HG02938 (cell line): ENCODE data around the gene ST6GAL1.
"Not testable (repeated sequence)": the region's sequence is repeated elsewhere in the genome, so short reads cannot be mapped to it uniquely, and the experiment has no call there.

Source experiments
- ATAC-seq: cut with Tn5 transposase; IDR thresholded peaks from one replicate; pipeline ENCODE4 v1.9.1; 2021; ENCODE audit warnings: mild to moderate bottlenecking, moderate library complexity; ENCODE audit not compliant: unreplicated experiment

ST6GAL1 gene

DNA sequence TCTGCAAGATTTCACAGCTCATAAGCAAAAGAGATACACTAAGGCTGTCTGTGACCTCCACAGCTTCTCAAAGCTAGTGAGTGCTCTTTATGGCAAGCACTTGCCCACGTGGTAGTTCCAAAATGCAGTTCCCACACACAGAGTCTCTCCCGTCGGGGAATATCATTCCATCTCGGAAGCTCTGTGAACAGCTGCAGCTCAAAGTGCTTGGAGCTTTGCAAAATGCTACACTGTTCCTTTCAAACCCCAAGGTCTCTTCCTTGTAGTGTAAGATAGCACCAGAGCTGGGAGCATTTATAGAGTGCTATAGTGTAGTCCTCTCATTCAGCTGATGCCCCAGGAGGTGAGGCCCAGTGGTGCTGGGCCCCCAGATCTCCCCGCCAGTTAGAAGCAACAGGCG lies 36.1 kb downstream of the ST6GAL1 start:
- ATAC-seq: no peak

DNA sequence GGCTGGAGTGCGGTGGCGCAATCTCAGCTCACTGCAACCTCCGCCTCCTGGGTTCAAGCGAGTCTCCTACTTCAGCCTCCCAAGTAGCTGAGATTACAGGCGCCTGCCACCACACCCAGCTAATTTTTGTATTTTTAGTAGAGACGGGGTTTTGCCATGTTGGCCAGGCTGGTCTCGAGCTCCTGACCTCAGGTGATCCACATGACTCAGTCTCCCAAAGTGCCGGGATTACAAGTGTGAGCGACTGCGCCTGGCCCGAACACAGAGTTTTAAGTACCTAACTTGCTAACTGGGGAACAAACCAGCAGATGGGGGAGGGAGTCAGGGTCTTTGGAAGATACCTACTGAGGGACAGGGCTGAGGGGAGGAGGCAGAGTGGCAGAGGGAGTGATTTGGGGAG lies 36.9 kb downstream of the ST6GAL1 start:
- ATAC-seq: not testable (repeated sequence)

DNA sequence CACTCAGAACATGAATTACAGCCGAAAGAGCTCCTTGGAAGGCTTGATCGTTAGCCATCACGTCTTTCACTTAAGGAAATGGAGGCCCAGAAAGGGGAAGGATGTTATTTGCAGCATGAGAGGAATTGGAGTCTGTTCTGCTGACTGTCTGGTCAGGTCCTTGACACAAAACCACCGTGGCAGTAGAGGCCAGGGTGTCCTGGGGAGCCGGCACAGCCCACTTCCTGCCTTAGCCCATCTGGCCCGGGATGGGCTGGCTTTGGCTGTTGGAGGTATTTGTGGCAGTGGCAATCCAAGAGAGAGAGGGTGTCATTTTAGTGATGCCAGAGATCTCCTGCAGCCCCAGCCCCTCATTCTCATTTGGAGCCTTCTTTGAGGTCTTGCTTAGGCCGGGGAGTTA lies 37.4 kb downstream of the ST6GAL1 start:
- no peak for ATAC-seq

DNA sequence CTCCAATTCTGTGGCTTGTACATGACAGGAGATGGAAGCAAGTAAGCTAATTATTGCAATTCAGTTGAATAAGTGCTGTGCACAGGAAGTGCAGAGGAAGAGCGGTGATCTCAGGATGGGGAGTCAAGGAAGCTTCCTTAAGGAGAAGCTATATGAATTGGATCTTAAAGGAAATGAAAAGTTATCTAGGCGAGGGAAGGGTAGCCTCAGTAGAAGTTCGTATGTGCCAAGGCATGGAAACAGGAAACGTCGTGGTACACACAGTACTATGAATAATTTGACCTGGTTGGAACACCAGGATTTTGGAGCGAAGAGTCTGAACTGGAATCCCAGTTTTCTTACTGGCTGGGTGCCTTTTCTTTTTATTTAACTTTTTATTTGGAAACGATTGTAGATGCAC lies 39.3 kb downstream of the ST6GAL1 start:
- no peak for ATAC-seq

DNA sequence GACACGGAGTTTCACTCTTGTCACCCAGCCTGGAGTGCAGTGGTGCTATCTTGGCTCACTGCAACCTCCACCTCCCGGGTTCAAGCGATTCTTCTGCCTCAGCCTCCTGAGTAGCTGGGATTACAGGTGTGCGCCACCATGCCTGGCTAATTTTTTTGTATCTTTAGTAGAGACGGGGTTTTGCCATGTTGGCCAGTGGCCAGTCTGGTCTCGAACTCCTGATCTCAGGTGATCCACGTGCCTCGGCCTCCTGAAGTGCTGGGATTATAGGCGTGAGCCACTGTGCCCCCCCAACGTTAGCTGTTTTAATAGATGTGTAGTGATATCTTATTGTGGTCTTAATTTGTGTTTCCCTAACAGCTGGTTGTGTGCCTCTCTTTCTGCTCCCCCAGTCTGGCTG lies 40.8 kb downstream of the ST6GAL1 start:
- ATAC-seq: not testable (repeated sequence)

DNA sequence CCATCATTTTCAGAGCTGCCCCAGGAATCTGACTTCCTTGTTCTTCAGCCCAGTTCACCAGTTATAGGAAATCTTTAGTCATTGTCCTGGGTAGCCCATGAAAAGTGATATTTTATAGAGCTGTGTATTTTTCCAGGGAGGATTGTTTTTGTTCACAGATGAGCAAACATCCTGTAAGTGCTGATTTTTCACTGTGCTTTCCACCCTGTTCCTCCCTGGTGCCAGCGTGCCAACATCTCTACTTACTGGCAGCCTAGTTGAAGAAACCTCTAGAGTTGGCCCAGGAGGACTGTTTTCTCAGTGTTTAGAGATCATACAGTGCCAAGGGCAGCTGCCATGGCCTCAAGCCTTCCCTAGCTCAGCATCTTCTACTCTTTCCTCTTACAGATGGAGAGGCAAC lies 41.3 kb downstream of the ST6GAL1 start:
- ATAC-seq: no peak

DNA sequence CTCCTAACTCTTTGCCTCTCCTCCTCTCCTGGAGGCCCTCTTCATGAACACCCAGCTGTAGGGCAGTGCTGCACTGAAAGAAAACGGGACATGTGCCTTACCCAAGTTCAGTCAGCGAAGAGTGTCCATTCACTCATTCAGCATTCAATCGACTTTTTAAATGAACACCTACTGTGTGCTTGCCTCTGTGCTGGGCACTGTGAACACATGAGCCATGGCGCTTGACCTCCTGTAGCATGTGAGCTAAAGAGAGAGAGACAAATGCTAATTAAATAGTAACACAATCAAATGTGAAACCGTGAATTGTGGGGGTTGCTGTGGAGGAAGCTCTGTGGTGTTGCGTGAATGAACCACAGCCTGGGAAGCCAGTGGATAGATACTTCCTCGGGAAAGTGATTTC lies 43.4 kb downstream of the ST6GAL1 start:
- no peak for ATAC-seq

DNA sequence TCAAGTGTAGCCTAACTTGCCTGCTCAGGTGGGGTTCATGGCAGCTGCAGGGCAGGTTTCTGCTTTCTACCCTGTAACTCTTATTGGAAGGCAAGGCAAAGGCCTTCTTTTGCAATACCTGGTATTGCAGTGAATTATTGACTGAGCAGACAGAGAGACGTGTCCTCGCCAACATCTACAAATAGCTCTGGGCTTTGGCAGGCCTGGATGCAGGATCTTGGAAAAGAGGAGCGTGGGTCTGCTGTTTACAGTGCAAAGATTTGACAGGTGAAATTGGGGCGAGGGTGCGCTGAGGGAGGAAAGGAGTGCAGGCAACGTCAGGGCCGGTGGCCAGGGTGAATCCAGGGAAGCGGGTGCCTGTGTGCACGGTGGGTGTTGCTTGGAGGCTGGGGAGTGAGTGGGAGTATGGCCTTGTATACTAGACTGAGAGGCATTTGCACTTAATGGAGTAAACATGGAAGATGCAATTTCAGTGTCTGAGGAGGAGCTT lies 44.5 kb downstream of the ST6GAL1 start:
- ATAC-seq: no peak

DNA sequence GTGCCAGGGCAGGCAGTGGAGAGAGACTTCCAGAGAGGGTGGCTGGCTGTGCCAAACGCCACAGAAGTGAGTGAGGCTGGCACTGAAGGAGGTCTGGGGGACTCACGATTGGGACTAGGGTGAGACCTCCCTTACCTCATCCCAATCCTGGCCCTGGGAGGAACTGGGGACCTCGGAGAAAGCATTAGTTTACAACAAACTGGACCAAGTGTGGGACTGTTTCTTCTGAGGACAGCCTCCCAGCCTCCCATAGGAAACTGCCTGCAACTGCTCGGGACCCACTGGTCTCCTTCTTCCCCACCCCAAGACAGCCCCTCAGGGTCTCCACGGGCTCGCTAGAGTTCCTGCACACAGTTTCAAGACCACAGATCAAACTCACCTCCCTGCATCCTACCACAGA lies 45.4 kb downstream of the ST6GAL1 start:
- ATAC-seq: no peak

DNA sequence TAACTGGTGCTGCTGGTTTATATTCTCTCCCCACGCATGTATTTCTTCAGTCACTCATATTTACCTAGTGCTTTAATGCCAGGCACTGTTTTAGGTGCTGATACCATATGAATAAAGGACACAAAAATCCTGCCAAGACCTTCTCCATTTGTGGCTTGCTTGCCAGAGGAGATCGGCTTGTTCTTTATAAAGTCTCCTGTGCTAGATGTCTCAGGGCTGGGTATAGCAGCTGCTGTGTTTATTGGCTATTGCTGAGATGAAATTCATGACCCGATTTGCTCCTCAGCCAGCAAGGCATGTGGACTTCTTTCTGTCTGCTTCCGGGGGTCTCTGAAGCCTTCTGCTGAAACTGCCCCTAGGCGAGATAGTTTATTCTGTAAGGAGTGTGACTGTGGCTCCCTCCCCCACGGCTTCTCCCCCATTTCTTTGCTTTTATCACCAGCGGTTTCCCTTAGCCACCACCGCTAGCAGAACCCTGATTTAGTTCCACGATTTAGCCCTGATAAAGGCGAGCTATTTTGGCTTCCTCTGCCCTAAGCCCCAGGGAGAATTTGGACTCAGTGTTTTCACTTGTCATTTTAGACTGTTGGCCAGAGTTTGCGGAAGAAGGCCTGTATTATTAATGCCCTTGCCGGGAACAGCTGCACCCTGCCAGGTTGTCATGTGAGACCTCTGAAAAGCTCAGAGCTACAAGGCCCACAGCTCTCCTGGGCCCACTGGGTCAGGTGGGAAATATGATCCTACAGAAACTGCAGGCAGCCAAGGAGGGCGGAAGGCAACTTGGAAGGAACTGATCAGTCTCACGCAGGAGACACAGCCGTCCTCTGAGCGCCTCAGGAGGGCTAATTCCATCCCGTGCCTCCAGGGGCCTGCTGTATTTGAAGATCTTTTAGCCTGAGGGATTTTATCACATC lies 46.8 kb downstream of the ST6GAL1 start:
- ATAC-seq: no peak

DNA sequence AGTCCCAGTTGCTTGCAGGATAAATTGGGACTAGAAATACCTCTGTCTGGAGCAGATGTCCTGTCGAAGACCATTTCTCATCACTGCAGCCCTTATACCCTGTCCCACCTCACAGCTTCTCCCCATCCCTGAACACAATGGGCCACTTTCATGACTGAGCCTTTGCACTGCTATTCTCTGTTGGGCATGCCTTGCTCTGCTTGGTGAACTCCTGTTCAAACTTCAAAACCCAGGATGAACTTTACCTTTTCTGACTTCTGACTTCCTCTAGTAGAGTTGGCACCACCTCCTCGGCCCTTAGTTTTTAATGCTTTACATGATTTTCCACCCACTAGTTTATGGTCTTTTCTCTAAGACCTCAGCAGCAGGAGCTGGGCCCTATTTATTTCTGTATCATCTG lies 48.4 kb downstream of the ST6GAL1 start:
- no peak for ATAC-seq

DNA sequence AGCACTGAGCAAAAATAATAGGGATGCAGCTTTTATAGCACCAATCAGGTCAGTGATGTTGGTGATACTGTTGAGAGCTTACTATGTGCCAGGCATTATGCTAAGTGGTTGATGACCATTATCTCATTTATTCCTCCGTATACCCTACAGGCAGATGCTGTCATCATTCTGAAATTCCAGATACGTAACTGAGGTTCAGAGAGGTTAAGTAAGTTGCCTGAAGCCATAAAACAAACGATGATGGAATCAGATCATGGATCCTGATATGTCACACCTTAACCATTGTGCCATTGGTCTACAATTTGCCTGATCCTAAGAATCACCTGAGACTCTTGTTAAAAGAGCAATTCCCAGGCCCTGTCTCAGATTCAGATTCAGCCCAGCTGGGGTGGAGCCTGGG lies 49.5 kb downstream of the ST6GAL1 start:
- no peak for ATAC-seq

DNA sequence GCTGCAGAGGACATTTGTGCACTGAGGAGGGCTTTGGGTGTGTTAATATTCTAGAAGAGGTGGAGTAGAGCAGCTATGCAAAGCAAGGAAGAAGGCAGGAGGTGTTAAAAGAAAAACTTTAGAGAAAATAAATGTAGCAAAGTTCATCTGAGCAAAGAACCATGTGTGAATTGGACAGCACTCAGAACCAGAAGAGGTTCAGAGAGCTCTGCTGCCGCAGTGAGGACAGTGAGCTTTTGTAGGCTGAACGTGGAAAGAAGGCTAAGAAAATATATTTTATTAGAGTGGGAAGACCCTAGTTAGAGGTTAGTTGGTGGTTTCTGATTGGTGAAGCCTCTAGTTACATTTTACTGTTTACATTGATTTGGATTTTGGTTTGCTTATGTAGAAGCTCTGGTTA lies 50.7 kb downstream of the ST6GAL1 start:
- ATAC-seq: no peak

DNA sequence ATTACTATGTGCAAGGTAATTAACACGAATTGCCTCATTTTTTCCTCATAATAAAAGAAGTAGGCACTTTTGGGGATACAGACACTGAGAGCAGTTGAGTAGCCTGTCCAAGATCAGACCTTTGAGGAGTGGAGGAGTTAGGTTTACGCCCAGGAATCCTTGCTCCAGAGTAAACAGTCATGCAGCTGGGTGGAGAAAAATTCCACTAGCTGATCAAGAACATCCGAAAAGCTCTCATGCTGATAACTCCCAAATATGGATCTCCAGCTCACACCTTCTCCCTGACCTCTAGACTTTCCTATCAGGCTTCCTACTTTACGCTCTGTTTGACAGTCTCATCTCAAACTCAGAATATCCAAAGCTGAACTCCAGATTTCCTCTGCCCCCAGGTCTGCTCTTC lies 53.3 kb downstream of the ST6GAL1 start:
- no peak for ATAC-seq

DNA sequence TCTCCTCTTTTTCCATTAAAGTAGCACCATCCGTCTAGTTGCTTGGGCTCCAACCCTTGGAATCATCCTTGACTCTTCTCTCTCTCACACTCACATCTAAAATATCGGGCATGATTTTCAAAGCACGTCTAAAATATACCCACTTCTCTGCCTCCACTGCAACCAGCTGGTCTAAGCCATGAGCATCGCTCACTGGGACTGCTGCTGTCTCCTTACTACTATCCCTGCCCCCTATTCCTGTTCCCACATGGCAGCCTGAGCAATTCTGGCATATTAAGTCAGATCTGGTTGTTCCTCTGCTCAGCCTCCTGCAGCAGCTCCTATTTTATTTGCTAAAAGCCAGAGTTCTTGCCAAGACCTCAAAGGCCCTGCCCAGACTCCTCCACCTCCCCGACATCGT lies 53.7 kb downstream of the ST6GAL1 start:
- no peak for ATAC-seq

DNA sequence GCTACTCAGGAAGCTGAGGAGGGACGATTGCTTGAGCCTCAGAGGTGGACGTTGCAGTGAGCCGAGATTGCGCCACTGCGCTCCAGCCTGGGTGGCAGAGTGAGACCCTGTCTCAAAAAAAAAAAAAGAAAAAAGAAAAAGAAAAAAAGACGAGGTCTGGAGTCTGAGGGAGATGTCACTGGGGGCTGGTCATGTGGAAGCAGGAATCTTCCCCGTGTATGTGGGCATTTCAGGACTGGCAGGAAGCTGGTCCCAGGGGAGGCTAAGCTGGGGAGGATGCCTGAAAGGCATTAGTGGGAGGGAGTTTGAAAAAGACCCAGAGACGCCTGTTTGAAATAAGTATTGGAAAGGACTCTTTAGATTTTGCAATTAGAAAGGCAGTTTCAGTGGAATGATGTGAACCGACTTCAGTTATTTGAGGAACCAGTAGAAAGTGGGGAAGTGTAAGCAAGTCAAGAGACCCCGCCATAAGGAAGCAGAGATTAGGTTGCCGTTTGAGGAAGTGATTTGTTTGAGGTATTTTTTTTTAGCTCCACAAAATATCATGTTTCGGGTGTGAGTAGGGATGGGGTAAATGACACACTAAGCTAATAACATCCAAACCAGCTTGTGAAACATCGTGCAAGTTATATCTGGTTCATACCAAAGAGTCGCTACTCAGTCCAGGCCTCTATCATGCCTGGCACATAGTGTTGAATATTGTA lies 55.5 kb downstream of the ST6GAL1 start:
- no peak for ATAC-seq

DNA sequence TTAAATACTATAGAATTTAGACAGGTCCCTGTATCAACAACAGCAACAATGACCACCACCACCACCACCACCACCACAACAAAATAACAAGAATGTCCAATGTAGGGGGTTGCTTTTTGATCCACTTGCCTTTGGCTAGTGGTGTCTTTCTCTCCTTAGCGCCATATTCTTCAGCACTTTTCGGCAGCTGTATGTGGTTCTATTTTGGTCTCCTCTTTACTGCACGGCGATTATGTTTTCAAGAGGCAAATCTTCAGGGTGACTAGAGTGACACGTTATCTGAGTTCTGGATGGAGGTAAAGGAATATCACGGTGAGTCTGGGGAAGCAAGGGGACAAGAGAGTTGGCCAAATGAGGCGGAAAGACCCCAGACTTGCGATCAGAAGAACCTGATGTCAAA lies 56.1 kb downstream of the ST6GAL1 start:
- no peak for ATAC-seq

DNA sequence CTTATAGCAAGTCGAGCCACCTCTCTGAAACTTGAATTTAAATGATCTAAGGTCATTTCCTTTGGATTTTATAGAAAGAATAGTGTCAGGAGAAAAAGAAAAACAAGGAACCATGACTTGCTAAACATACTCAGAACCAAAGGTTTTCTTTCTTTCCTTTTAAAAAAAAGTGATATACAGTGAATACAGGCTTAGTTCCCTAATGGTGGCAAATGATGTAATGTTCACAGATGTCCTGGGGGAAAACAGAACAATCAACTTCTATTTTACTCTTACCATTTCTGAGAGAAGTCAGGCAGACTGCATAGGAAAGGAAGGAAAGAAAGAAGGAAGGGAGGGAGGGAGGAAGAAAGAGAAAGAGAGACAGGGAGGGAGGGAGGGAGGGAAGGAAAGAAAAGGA lies 56.5 kb downstream of the ST6GAL1 start:
- no peak for ATAC-seq

DNA sequence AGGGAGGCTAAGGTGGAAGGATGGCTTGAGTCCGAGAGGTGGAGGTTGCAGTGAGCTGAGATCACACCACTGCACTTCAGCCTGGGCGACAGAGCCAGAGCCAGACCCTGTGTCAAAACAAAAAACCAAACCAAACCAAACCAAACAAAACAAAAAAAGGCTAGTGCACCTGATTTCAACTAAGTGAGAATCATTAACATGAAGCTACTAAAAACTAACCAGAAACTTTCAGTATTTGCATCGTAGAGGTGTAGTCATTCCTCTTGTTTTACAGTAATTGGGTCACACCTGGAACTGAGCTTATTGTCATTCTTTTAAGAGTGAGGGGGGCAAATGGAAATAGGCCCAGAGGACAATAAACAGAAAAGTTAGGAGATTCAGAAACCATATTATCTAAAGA lies 58.5 kb downstream of the ST6GAL1 start:
- peak; percentile 85 for ATAC-seq

DNA sequence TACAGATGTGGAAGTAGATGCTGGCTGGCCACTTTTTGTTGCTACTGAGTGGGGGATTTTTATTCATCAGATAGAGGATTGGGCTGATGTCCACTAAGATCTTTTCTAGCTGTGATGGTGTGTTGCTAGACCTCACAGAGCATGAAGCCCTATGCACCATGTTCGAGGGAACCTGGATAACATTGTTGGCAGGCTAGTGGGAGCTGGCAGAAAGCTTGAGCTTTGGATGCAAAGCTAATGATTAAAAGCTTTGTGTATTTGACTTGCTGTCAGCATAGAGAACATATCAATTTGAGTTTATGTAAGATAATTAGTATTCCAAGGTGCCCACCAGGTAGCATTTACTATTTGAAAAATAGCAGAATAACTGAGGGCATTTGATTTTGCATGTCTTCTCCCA lies 59.1 kb downstream of the ST6GAL1 start:
- ATAC-seq: no peak

DNA sequence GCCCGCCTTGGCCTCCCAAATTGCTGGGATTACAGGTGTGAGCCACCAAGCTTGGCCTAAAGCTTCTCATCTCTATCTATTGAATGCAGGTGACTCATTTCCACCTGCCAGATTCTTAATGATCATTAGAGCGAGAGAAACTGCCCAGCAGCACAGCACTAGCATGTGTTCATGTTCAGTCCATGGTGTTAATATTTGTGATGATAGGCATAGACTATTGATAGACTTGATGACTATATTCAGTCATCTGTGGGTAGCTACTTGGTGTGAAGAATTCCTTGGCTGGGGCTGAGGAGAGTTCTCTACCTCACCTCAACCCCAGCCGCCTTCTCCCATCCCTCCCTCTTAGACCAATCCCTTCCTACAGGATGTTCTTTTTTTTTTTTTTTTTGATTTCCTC lies 60.0 kb downstream of the ST6GAL1 start:
- ATAC-seq: no peak

DNA sequence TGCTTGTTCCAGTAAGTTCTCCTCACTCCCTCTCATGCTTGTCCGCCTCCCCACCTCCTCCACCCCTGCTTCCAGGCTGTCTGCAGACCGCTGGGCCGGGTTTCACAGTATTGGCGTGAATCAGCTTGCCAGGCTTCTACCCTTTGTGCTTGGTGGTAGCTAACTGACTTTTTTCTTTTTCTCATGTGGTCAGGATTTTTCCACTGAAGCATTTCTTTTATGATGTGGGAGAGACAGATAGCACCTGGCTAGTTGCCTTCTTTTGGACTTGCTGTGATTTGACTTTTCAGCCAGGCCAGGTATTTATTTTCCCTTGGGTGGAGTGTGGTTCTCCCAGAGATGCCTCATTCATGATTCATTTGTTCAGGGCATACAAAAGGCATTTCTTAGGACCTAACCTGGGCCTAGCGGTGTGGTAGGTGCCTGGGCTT lies 60.6 kb downstream of the ST6GAL1 start:
- no peak for ATAC-seq
